GM19023 (cell line): ENCODE data around the gene CCBE1.
"Not testable (repeated sequence)": the region's sequence is repeated elsewhere in the genome, so short reads cannot be mapped to it uniquely, and the experiment has no call there.

Experiments used
- ATAC-seq: cut with Tn5 transposase; IDR thresholded peaks from one replicate; pipeline ENCODE4 v1.9.1; 2021; ENCODE audit warnings: mild to moderate bottlenecking, moderate library complexity; ENCODE audit not compliant: unreplicated experiment

The CCBE1 gene

DNA sequence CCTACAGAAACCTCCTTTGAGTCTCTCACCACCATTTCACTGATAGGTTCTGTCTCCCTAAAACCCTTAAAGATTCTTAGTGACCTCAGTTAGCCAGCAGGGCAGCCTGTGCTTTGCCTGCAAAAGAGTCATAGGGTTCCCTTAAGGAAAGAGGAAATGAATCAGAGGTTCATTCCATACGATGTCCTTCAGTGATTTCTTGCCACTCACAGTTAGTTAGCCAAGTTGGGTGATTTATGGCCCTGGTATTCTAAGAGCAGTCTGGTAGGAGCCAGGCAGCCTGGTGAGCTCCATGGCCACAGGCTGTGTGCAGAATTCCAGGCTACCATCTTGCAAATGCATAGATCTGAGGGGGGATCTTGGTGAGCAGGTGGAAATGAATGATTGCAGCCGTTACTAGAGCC is 18.7 kb upstream of the CCBE1 start:
- ATAC-seq: no peak

DNA sequence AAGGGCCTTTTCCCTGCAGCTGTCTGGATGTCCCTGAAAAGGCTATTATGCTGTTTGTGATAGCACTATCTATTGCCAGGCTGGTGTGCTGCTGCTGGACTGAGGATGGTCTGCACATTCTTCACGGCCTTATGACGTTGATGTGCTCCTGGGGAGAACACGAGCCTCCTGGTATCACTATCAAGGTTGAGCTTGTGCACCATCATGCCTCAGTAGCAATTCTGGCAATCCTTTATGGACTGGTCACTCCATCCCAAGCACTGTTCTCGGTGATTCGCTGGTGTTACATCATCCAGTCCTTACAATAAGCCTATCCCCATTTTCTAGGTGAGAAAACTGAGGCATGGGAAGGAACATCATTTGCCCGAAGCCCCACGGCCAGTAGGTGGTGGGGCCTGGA is 18.2 kb upstream of the CCBE1 start:
- no peak for ATAC-seq

DNA sequence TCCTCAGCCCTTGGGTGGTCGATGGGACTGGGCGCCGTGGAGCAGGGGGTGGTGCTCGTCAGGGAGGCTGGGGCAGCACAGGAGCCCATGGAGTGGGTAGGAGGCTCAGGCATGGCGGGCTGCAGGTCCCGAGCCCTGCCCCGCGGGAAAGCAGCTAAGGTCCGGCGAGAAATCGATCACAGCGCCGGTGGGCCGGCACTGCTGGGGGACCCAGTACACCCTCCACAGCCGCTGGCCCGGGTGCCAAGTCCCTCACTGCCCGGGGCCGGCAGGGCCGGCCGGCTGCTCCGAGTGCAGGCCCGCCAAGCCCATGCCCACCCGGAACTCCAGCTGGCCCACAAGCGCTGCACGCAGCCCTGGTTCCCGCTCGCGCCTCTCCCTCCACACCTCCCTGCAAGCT is 16.9 kb upstream of the CCBE1 start:
- not testable (repeated sequence) for ATAC-seq

- ATAC-seq: no peak
Observed at GRCh38 chr18:59712311-59712710, 15.1 kb upstream of the CCBE1 start.

- no peak for ATAC-seq
Observed at GRCh38 chr18:59708988-59709387, 11.8 kb upstream of the CCBE1 start.

- no peak for ATAC-seq
Observed at GRCh38 chr18:59707306-59707705, 10.1 kb upstream of the CCBE1 start.

DNA sequence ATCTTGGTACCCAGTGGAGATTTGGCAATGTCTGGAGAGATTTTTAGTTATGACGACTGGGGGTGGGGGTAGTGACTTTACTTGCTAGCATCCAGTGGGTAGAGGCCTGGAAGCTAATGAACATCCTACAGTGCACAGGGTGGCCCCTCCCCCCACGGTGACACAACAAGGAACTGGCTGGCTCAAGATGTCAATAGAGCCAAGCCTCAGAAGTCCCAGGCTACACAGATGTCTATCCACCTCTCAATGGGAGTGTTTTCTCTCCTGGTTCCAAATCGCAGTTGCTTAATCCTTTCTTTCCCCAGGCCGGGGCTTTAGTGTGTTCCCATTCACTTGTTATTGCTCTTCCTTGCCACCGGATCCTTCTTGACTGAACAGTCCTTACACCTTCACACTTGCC is 9.3 kb upstream of the CCBE1 start:
- ATAC-seq: no peak

DNA sequence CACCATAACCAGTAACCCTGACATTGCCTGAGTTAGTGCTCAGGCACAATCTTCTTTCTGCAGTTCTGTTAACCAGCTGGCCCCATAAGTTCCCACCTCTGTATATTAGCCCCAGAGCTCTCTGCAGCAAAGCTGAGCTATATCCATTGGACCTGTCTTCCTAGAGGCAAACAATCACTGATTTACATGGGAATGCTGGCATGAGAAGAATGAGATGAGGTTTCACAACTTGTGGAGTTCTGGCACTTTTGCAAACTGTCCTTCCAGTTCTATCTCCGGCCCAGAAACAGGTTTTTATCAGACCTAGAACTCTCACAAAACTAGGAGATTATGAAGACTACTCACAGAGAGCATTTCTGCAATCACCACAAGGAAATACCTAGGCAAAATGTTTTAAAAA is 7.9 kb upstream of the CCBE1 start:
- ATAC-seq: no peak

DNA sequence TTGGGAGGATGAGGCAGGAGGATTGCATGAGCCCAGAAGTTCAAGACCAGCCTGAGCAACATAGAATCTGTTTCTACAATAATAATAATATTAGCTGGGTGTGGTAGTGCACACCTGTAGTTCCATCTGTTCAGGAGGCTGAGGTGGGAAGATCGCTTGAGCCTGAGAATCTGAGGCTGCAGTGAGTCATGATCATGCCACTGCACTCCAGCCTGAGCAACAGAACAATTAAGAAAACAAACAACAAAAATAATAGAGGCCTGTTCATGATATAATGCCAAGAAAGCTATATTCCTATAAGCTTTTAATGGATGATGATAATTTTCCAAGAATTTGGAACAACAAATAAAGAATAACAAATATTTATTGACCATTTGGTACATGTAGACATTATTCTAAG is 6.9 kb upstream of the CCBE1 start:
- ATAC-seq: no peak

DNA sequence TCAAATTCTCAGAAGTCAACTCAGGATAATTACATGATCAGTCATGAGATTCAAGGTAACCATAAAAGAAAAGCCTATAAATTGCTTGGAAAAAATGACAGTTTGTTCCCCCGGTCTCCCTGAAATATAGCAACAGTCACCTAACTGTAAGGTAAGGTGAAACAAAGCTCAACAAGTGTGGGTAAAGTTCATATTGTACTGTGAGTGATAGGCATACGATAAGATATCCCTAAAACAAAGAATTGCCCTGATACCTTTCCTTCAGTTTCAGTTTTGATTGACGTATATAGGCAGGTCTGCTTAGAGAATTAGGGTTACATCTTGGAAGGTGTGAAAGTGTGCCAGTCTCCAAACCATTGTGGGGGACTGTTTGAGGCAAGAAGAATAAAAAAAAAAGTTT is 4.0 kb upstream of the CCBE1 start:
- no peak for ATAC-seq

DNA sequence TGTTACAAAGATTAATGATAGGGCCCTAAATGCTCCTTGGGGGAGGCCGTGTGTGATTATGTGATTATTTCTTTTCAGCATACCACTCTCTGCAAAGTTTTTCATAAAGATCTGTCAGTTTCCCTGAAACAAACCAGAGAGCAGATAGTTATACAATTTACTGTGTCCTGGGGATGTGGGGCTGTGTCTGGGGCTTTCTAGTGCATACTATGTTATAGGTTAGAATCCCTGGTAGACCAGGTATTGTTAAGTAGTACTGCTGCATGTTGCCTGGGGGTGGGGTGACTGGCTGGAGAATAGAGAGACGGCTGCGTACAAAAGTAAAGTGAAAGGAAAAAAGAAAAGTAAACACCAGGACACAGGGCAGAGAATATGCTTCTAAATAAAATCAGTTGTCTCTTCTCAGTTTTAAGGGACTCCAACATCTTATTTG is 3.3 kb upstream of the CCBE1 start:
- no peak for ATAC-seq

DNA sequence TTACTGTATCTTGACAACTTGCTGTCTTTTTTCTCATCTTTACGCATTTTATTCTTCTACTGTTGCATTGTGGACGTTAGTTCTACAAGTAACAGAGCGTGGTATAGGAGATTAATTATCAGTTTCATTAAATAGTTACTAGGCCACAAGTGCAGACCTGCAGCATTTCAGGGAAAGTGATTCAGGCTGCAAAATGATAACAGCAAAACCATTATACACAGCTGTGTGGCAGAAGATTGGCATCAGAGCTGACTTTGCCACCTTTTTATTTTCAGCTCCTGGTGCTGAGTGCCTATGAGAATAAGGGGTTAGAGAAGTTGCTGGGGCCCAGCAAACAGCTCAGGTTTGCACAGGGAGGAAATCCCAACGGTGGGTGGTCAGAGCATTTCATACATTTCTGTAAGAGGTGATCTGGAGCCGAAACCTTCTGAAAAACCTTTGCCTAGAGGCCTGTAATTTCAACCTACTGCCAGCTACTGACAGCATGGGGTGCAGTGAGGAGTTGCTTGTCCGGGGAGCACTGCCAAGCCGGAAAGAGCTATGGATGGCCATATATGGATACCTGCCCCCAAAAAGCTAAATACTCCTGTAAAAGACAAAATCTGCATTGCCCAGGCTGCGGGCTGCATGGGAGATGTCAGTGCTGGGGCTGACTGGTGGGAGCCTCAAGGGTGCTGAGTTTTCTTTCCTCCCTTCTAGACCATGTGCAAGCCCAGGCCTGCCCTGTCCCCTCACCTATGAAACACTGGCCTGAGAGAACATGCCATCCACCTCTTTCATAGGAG is 2.7 kb upstream of the CCBE1 start:
- ATAC-seq: no peak

- no peak for ATAC-seq
Observed at GRCh38 chr18:59699061-59699460, 1.8 kb upstream of the CCBE1 start.

GRCh38 chr18:59696311-59697235 is 650 bp downstream of the CCBE1 start:
- ATAC-seq: no peak

GRCh38 chr18:59695551-59695950 is 1.7 kb downstream of the CCBE1 start:
- no peak for ATAC-seq

DNA sequence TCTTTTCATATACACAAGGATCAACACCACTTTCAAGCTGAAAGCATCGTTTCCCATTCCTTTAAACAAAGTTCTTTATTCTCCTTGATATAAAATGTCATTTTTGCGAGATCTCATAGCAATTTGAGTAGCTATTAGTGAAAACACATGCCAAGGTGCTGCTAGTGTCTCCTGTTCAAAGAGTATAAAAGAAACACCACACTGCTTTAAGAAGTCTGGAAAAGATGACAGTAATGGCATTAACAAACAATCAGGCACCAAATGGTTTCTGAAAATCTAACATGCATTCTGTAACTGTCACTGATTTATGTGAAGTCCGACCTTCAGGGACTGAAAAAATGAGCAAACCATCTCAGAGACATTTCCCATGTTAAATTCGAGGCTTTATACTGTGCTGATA is 2.4 kb downstream of the CCBE1 start:
- ATAC-seq: no peak

GRCh38 chr18:59691996-59692395 is 5.2 kb downstream of the CCBE1 start:
- ATAC-seq: no peak

GRCh38 chr18:59690996-59691395 is 6.2 kb downstream of the CCBE1 start:
- no peak for ATAC-seq

DNA sequence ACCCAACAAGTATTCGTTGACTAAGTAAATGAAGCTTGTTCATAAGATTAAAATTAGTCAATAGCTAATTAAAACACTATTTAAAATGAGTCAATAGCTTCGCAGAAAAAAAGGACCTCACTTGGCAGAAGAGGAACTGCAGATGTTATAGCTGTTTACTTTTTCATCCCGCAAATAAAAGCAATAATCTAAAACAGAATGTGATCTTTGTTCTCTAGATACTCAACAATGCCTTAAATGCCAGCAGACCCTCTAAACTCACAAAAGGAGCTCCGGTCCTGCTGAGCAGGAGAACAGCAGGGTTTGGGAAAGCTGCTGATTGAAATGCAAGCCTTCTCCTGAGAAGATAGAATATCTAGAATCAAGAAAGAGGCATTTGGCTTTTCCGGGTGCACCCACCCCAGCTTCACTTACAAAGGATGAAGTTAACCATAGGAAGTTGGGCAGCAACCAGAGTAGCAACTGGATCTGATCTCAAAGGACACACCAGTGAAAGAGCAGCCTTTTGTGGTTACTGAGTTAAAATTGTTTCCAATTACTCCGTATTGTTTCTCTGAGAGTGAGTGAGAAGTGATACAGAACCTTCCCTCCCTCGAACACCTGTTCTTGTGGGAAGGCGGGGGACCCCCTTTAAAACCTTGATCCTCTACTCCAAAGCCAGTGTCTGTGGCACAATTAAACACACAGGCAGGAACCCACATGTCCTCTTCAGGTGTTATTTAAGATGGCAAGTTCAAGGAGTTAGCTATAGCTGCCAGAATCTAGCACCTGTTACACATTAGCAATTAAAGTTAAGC is 6.8 kb downstream of the CCBE1 start:
- no peak for ATAC-seq

GRCh38 chr18:59689756-59690155 is 7.5 kb downstream of the CCBE1 start:
- ATAC-seq: no peak

DNA sequence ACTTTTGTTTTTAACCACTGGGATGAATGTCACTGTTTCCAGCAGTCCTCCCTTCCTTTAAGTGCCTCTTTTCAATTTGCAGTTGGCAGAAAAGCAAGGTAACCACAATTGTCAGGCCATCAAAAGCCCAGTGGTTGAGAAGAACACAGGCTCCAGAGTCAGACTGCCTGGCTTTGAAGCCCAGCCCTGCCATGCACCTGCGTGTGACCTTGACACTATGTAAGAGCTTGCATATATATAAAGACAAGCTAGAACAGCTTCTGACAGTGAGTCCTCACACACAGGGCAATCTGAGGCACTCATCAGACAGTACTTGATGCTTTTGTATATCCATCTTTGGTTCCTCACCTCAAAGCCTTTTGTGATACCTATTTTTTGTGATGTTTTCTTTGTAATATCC is 11.0 kb downstream of the CCBE1 start:
- ATAC-seq: no peak
